GM11168 (cell line): Measurements from ENCODE around the gene TCF19.

Source experiments
- in situ Hi-C: fragments of 300-500 bp; cut with MboI; formaldehyde crosslinking; loops from one replicate; pipeline ENCODE4 v1.12.0; 2022; ENCODE audit warnings: low sequenced_read_pairs; ENCODE audit not compliant: unreplicated experiment

Gene TCF19

DNA sequence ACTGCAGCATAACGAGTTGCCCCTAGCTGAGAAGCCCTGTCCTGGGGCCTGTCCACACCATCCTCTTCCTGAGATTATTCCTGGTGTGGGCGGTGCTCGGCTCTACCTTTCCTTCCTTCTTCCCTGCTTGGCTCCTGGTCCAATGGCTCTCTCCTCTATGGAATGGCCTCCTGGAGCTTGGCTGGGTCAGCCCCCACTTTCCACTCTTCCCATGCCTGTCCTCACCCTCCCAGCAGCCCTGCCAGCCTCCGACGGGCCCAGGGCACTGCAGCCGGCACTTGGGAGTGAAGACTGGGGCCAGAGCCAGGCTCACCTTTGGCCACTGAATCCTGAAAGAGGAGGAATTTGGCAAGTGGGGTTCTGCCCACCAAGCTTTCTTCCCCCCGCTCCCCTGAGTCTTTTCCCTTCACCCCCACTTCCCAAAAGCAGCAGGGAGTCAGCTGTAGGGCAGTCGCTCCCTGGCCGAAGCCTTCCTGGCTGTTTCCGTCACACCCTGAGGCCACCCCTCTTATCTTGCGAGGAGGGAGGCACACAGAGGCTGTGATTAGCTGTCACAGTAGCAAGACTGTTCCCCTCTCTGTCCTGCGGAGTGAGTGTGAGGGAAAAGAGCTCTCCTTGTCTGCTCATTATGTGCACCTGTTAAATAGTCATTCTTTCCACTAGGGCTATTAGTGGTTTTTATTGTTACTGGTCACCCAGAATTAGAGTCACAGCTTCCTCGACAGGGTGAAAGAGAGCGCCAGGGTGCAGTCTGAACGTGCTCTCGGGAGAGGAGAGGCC, 31.8 kb upstream of the TCF19 start:
- in situ Hi-C loops, result no loop called here

GRCh38 chr6:31128093-31128676, 30.2 kb upstream of the TCF19 start:
- in situ Hi-C loops, result no loop called here

GRCh38 chr6:31129130-31129529, 29.3 kb upstream of the TCF19 start:
- in situ Hi-C loops, result no loop called here

- in situ Hi-C loops, result no loop called here
These were observed 27.6 kb upstream of the TCF19 start for GRCh38 chr6:31130751-31131150.

GRCh38 chr6:31131595-31131994, 26.8 kb upstream of the TCF19 start:
- in situ Hi-C loops, result no loop called here

DNA sequence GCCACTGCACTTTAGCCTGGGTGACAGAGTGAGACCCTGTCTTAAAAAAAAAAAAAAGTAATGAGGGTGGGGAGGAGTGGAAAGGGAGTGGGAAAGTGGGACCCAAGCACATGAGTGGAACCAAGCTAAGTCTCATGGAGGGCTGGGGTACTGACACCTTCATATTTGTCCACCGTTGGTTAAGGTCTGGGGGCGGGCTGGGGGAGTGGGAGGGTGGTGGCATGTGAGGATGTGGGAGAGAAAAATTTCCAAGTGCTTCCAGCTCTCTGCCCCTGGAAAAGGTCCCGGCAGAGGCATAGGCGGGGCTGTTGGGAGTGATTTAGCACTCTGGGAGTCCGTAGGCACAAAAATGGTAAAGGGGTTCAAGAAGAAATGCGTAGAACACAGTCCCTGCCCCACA, 25.6 kb upstream of the TCF19 start:
- in situ Hi-C loops, result no loop called here

- in situ Hi-C loops, result loop anchor here (5.0 kb wide), 2 partner anchors 57 to 232 kb away; no protein-coding TSS in a partner anchor
These were observed 22.7 kb upstream of the TCF19 start for GRCh38 chr6:31135710-31136109.

DNA sequence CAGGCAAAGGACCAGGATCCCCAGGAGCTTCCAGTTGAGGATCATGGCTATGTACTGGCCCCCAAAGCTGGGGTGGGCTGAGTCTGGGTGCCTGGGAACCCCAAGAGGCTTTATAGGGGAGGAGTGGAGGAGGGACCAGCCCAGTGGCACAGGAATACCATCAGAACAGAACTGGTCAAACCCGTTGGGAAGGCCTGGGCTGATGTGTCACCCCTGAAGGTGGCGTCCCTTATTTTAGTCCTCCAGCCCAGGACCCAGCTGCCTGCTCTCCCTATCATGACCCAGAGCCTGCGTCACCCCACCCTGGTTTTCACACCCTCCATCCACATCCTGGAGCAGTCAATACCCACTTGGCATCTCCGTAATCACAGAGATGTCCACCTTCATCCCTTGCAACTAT, 19.4 kb upstream of the TCF19 start, which contains the start of gene PSORS1C2:
Gene PSORS1C2 (minus strand): TSS at position 85 of the 400 bp plus-strand sequence. CDS start 40 bp downstream, at position 45.
- in situ Hi-C loops, result loop anchor here (5.0 kb wide), 2 partner anchors 53 to 228 kb away; no protein-coding TSS in a partner anchor

DNA sequence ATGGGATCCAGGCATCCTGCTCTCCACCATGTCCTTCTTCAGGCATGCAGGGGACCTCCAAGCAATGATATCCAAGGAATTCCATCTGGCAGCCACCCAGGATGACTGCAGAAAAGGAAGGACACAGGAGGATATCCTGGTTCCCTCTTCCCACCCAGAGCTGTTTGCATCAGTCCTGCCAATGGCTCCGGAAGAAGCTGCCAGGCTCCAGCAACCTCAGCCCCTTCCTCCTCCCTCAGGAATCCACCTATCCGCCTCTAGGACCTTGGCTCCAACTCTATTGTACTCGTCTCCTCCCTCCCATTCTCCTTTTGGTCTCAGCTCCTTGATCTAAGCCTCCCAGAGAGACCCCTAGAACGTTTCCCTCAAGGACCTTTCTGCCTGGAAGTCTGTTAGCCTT, 18.8 kb upstream of the TCF19 start:
- in situ Hi-C loops, result loop anchor here (5.0 kb wide), 2 partner anchors 53 to 228 kb away; no protein-coding TSS in a partner anchor

GRCh38 chr6:31140643-31141042, 17.7 kb upstream of the TCF19 start:
- in situ Hi-C loops, result no loop called here

DNA sequence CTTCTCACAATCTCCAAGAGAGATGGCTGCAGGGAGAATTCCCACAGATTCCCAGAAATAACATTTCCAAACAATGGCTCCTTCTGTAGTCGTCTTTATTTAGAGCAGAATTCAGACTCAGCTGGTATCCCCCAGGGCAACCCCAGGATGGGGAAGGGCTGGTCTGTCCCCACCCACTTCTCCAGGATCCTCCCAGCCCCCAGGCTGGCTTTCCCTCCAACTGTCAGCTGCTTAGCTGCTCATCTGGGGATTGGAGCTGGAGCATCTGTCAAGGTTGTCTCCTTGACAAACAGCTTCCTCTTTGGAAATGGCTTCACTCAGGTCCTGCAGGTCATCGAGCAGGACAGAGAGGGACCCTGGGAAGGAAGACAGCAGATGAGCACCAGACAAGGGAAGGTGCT, 16.0 kb upstream of the TCF19 start:
- in situ Hi-C loops, result no loop called here

DNA sequence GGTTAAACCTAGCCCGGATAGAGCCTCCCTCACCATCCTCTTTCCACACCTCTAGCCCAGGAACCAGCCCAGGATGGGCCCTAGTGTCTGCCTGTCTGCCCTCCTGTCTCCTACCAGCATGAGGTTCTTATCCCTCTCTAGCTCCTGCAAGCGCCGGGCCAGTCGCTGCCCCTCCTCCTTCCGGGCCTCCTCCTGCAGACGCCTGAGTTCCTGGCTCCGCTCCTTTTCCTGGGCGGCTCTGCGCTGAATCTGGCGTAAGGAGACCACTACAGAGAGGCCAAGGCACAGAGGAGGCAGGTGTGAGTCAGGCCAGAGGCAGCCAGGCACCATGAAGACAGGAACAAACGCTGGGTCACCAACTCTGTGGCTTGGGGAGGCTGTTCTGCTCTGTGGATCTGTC, 15.2 kb upstream of the TCF19 start:
- in situ Hi-C loops, result no loop called here

DNA sequence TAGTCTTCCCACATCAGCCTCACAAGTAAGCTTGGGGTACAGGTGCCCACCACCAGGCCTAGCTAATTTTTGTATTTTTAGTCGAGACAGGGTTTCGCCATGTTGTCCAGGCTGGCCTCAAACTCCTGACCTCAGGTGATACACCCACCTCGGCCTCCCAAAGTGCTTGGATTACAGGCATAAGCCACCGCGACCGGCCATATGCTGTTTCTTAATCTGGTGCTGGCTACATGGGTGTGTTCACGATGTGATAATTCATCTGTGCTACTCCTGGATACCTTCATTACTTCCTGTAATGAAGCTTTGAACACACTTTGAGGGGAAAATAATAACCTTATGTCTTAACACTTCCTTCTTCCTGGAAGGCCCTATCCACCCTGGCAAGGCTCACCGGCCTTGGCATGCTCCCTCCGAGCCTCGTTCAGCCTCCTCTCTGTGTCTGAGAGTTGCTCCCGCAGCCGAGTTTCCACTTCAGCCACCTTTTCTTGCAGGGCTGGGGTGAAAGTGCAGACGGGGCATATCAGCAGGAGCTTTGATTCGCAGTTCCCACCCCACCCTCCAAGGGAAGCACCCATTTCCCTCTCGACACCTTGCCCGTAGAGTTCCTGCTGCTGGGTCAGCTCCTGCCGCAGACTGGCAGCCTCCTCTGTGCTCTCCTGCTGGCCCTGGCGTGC, 14.0 kb upstream of the TCF19 start:
- in situ Hi-C loops, result no loop called here

DNA sequence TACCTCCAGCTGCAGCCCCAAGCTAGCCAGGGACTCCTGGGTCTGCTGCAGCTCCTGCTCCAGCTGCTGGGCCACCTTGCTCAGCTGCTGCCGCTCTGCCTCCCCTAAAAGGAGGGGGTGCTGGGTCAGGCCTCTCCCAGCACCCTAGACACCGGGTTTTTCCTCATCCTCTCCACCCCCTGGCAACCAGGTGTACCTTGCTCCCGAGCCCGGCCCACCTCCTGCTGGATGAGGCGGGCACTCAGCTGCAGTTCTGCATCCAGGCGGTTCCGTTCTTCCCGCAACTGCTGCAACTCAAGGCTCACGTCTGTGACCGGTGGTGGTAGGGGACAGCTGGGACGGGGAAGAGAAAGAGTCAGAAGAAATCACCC, 13.4 kb upstream of the TCF19 start:
- in situ Hi-C loops, result no loop called here

- in situ Hi-C loops, result no loop called here
These were observed 13.0 kb upstream of the TCF19 start for GRCh38 chr6:31145386-31145785.

DNA sequence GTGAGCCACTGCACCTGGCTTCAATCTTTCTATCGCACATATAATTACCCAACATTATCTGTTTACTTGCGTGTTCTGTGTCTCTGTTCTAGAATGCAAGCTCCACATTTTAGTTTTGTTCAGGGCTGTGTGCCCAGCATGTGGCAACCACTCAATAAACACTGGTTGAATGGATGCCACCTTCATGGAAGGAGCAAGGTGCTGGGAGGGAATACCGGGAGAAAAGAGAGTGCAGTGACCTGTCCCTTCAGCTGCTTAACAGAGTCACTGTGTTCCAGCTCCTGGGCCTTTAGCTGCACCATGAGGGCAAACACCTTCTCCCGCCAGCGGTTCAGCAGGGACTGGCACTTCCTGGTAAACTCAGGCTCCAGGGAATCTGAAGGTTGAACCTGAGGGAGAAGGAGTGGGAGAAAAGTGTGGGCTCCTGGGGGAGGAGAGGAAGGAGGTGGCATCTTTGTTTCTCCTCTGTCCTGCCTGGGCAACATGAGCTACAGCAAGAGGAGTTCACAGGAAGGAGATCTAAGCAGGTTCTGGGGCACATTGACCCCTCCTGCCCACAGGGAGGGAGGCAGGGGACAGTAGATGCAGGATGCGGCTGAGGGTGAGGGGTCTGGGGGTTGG, 8.5 kb upstream of the TCF19 start:
- in situ Hi-C loops, result no loop called here

DNA sequence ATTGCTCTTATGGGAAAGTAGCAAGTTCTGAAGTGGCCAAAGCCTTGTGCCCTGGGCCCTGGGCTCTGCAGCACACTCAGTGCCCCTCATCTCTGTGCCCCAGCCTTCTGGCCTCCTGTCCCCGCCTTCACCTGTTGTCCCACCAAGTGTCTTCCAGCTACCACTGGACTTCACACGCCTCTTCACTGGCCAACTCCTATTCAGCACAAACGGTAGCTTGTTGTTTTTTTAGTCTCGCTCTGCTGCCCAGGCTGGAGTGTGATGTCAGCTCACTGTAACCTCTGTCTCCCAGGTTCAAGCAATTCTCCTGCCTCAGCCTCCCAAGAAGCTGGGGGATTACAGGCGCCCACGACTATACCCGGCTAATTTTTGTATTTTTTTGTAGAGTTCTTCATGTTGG, 5.6 kb upstream of the TCF19 start:
- in situ Hi-C loops, result no loop called here

DNA sequence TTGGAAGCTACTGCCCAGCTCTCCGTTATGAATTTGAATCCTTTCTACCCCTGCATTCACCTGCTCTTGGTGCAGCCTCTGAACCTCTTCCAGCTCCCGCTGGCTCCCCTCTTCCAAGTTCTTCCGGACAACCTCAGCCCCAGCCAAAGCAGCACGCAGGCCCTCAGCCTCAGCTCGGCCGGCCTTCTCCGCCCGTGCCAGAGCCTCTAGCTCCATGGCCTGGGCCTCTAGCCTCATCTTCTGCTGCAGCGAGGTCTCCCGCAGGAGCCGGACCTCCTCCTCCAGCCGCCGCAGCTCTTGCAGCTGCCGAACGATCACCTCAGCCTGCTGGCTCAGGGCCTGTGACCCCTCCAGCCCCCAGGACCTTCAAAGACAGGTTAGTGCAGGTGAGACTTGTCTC, 4.0 kb upstream of the TCF19 start:
- in situ Hi-C loops, result no loop called here

DNA sequence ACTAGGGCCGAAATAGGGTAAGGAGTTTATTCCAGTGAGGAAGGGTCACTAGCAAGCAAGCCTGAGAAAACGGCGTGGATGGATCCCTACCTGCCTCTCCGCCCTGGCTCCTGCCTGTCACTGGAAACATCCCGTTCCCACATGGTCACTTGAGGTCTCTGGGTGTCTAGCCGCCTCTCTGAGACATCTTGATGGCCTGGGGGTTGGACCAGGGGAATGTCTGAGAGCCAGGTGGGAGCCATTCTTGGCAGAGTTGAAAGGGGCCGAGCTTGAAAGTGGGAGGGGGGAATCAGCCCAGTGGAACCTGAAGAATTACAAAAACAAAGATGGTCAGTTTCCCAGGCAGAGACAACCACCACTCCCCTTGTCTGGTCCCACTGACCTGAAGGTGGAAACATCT, 1.7 kb upstream of the TCF19 start:
- in situ Hi-C loops, result no loop called here

DNA sequence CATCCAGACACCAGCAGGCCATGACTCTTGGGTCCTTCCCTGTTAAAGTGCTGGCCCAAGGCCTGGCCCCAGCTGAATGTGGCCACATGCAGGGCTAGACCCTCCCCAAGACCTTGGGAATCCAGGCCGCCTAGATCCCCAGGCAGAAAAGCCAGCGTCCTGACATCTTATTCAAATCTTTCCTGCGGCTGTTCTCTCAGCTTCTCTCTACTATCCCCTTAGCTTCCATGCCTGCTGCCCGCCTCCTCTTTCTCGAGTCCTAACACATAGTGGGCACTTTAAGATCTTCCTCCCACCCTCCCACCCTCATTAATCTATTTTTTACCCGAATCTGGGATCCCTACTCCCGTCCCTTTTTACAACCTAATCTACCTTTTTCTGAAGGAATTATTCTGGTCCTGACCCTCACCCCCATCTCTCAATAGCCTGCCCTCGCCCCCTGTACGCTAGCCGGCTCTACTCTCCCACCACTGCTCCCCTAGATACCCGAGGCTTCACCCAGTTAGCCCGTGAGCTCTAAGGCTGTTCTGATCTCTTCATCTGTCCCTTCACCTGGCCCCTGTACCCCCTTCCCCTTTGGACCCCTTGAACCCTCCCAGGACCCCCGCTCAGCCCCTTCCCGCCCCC, 763 bp upstream of the TCF19 start, which contains the start of gene CCHCR1:
Gene CCHCR1 (minus strand): TSS at position 290 of the 627 bp plus-strand sequence. CDS start 202 bp downstream, at position 88.
- in situ Hi-C loops, result no loop called here
